Duodenal mucosa (tissue), 2 donors: ENCODE measurements around the gene AP1M1.

ENCODE experiments used
- H3K27ac ChIP-seq: one replicate; pipeline ENCODE4 v1.7.0; 2013; ENCODE audit warnings: low read depth, low read length
- H3K27me3 ChIP-seq, 2 donors: one replicate each; pipeline ENCODE4 v1.7.0; 2013; ENCODE audit warnings: low read length in 2 of 2, control low read depth in 1 of 2; ENCODE audit not compliant: insufficient read depth in 2 of 2, control insufficient read depth in 1 of 2
- H3K36me3 ChIP-seq, 2 donors: one replicate each; pipeline ENCODE4 v1.7.0; 2013; ENCODE audit warnings: low read length in 2 of 2, control low read depth in 1 of 2; ENCODE audit not compliant: insufficient read depth in 2 of 2, control insufficient read depth in 1 of 2
- H3K4me1 ChIP-seq, 2 donors: one replicate each; pipeline ENCODE4 v1.7.0; 2013; ENCODE audit warnings: low read length in 2 of 2, control low read depth in 1 of 2; ENCODE audit not compliant: insufficient read depth in 2 of 2, control insufficient read depth in 1 of 2
- H3K4me3 ChIP-seq, 2 donors: one replicate each; pipeline ENCODE4 v1.7.0; 2013; ENCODE audit warnings: low read length in 2 of 2, low read depth in 1 of 2
- H3K9ac ChIP-seq, 2 donors: one replicate each; pipeline ENCODE4 v1.7.0; 2013; ENCODE audit warnings: low read length in 2 of 2, low read depth in 1 of 2
- H3K9me3 ChIP-seq, 2 donors: one replicate each; pipeline ENCODE4 v1.7.0; 2013; ENCODE audit warnings: low read length in 2 of 2, control low read depth in 1 of 2; ENCODE audit not compliant: control insufficient read depth in 1 of 2

The AP1M1 gene

DNA sequence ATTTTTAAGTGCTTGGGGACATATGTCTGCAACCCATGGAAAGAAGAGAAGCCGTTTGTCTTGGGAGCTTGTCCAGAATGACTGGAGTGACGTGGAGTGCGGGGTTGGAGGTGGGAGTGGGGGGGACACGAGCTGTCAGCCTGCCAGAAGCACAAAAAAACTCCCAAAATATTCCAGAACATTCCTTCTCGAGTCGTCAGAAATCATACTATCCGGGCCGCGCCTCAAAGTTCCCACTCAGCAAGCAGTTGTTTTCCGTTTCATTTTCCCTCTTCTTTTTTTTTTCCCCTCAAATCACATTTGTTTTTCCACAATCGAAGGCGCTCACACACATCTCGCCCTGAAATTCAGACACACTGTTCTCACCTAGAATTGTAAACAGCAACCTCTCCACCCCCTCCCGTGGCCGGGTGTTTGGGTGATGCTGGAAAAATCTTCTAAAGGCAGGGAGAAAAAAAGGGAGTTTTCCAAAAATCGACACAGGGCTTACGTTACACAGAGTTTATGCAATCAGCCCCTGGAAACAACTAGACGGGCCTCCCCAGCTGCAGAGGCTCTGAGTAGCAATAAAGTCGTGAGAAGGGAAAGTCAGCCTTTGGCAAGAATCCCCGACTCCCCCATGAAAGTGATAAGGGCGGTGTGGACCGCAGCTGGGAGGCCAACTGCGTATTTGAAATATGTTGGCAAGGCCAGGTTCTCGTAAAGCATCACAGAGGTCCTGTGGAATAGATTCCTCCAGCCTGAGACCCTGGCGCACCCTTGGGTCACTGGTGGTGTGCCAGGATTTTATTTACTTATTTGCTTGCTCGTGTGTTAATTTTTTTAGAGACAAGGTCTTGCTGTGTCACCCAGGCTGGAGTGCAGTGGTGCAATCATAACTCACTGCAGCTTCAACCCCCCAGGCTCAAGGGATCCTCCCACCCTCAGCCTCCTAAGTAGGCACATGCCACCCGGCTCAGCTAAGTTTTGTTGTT lies 95.7 kb downstream of the AP1M1 start:
- peak overlapping the region; percentile 18 to 21 for H3K4me3 ChIP-seq
- H3K36me3 ChIP-seq: no peaks in the 10 kb centered on the region
- no peaks in the 10 kb centered on the region for H3K9me3 ChIP-seq
- peak overlapping the region in 1 of 2 donors; percentile 15 for H3K9ac ChIP-seq
- H3K27ac ChIP-seq: peak overlapping the region; percentile 48
- peaks cover 0 to 3% of the 10 kb centered on the region in 2 donors for H3K4me1 ChIP-seq
- peaks cover 0 to 2% of the 10 kb centered on the region in 2 donors for H3K27me3 ChIP-seq

DNA sequence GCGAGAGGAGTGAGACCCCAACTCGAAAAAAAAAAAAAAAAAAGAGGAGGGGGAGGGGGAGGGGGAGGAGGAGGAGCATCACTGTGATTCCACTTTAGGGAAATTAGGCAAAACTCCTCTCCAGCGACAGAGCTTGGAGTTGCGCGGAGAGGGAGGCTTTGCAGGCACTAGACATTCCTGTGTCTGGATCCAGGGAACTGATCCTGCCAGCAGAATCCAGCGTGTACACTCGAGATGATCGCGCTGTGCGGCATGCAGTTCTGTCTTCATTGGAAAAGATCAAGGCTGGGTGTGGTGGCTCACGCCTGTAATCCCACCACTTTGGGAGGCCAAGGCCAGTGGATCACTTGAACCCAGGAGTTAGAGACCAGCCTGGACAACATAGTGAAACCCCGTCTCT lies 97.3 kb downstream of the AP1M1 start:
- H3K36me3 ChIP-seq: no peaks in the 10 kb centered on the region
- no peaks in the 10 kb centered on the region for H3K27me3 ChIP-seq
- H3K9me3 ChIP-seq: no peaks in the 10 kb centered on the region
- H3K4me1 ChIP-seq: peaks cover 0 to 3% of the 10 kb centered on the region in 2 donors
- H3K27ac ChIP-seq: no peak overlapping the region
- no peak overlapping the region for H3K9ac ChIP-seq
- H3K4me3 ChIP-seq: no peak overlapping the region
